Stimulated activated CD4-positive, alpha-beta T cell treated with anti-CD3 and anti-CD28 coated beads, Interleukin-2, amount 100 ng/mL, for 24 hours (primary cell): ENCODE data around the gene FAM227B.

ENCODE experiments used
- DNase-seq, 2 donors: peaks; one replicate each; pipeline ENCODE4 v3.0.0-alpha.2; 2020

FAM227B gene

GRCh38 chr15:49282366-49282765 is 338.3 kb downstream of the FAM227B start:
- DNase-seq: no peak

GRCh38 chr15:49279521-49280456 is 340.8 kb downstream of the FAM227B start:
- DNase-seq: no peak

GRCh38 chr15:49278751-49279150 is 341.9 kb downstream of the FAM227B start:
- DNase-seq: no peak
